Activated naive CD4-positive, alpha-beta T cell treated with anti-CD3 and anti-CD28 coated beads, Interleukin-2, amount 50 U/mL, for 24 hours (primary cell): ENCODE measurements around the gene CCL28.
"Not testable (repeated sequence)": the region's sequence is repeated elsewhere in the genome, so short reads cannot be mapped to it uniquely, and the experiment has no call there.

Experiments used
- H3K27ac Mint-ChIP-seq: one replicate; pipeline ENCODE4 v1.8.0; 2021; ENCODE audit warnings: mild to moderate bottlenecking, mixed read lengths
- H3K27me3 Mint-ChIP-seq: one replicate; pipeline ENCODE4 v1.8.0; 2021; ENCODE audit warnings: mixed read lengths
- H3K36me3 Mint-ChIP-seq: one replicate; pipeline ENCODE4 v1.8.0; 2021; ENCODE audit warnings: mixed read lengths
- H3K4me1 Mint-ChIP-seq: one replicate; pipeline ENCODE4 v1.8.0; 2021; ENCODE audit warnings: mixed read lengths
- H3K4me3 Mint-ChIP-seq: one replicate; pipeline ENCODE4 v1.8.0; 2021; ENCODE audit warnings: mild to moderate bottlenecking, mixed read lengths
- H3K9me3 Mint-ChIP-seq: one replicate; pipeline ENCODE4 v1.8.0; 2021; ENCODE audit warnings: mixed read lengths

Gene CCL28

GRCh38 chr5:43416803-43417394, 4.7 kb upstream of the CCL28 start:
- H3K4me1 Mint-ChIP-seq: no peaks in the 10 kb centered on the region
- H3K9me3 Mint-ChIP-seq: no peaks in the 10 kb centered on the region
- H3K27ac Mint-ChIP-seq: no peak overlapping the region
- no peaks in the 10 kb centered on the region for H3K36me3 Mint-ChIP-seq
- H3K27me3 Mint-ChIP-seq: no peaks in the 10 kb centered on the region
- H3K4me3 Mint-ChIP-seq: no peak overlapping the region

GRCh38 chr5:43415935-43416802, 4.0 kb upstream of the CCL28 start:
- Mint-ChIP-seq H3K36me3 (no peaks in the 10 kb centered on the region), H3K27me3 (no peaks in the 10 kb centered on the region), H3K27ac (no peak overlapping the region), H3K9me3 (no peaks in the 10 kb centered on the region), H3K4me3 (no peak overlapping the region), H3K4me1 (no peaks in the 10 kb centered on the region)

GRCh38 chr5:43413966-43414365, 1.8 kb upstream of the CCL28 start:
- H3K36me3 Mint-ChIP-seq: no peaks in the 10 kb centered on the region
- no peaks in the 10 kb centered on the region for H3K9me3 Mint-ChIP-seq
- H3K27ac Mint-ChIP-seq: no peak overlapping the region
- H3K4me1 Mint-ChIP-seq: no peaks in the 10 kb centered on the region
- H3K4me3 Mint-ChIP-seq: no peak overlapping the region
- no peaks in the 10 kb centered on the region for H3K27me3 Mint-ChIP-seq

- H3K4me3 Mint-ChIP-seq: no peak overlapping the region
- no peaks in the 10 kb centered on the region for H3K36me3 Mint-ChIP-seq
- no peak overlapping the region for H3K27ac Mint-ChIP-seq
- H3K27me3 Mint-ChIP-seq: no peaks in the 10 kb centered on the region
- H3K9me3 Mint-ChIP-seq: no peaks in the 10 kb centered on the region
- H3K4me1 Mint-ChIP-seq: no peaks in the 10 kb centered on the region
These were observed 453 bp upstream of the CCL28 start for GRCh38 chr5:43412644-43413043.

GRCh38 chr5:43411495-43411894, 696 bp downstream of the CCL28 start:
- no peaks in the 10 kb centered on the region for H3K4me1 Mint-ChIP-seq
- no peak overlapping the region for H3K4me3 Mint-ChIP-seq
- H3K27me3 Mint-ChIP-seq: no peaks in the 10 kb centered on the region
- H3K36me3 Mint-ChIP-seq: no peaks in the 10 kb centered on the region
- no peaks in the 10 kb centered on the region for H3K9me3 Mint-ChIP-seq
- H3K27ac Mint-ChIP-seq: no peak overlapping the region

- Mint-ChIP-seq H3K4me1 (no peaks in the 10 kb centered on the region), H3K36me3 (no peaks in the 10 kb centered on the region), H3K27ac (no peak overlapping the region), H3K9me3 (no peaks in the 10 kb centered on the region), H3K27me3 (no peaks in the 10 kb centered on the region), H3K4me3 (no peak overlapping the region)
These were observed 1.8 kb downstream of the CCL28 start for GRCh38 chr5:43410414-43410813.

GRCh38 chr5:43409809-43410271, 2.4 kb downstream of the CCL28 start:
- no peak overlapping the region for H3K27ac Mint-ChIP-seq
- H3K9me3 Mint-ChIP-seq: no peaks in the 10 kb centered on the region
- H3K4me3 Mint-ChIP-seq: no peak overlapping the region
- no peaks in the 10 kb centered on the region for H3K27me3 Mint-ChIP-seq
- H3K4me1 Mint-ChIP-seq: no peaks in the 10 kb centered on the region
- H3K36me3 Mint-ChIP-seq: no peaks in the 10 kb centered on the region

GRCh38 chr5:43402524-43403066, 9.6 kb downstream of the CCL28 start:
- not testable (repeated sequence) for H3K27me3 Mint-ChIP-seq, H3K36me3 Mint-ChIP-seq, H3K27ac Mint-ChIP-seq, H3K9me3 Mint-ChIP-seq, H3K4me3 Mint-ChIP-seq
- H3K4me1 Mint-ChIP-seq: peaks cover 15% of the 10 kb centered on the region

GRCh38 chr5:43401827-43402226, 10.4 kb downstream of the CCL28 start:
- peaks cover 4% of the 10 kb centered on the region for H3K36me3 Mint-ChIP-seq
- no peaks in the 10 kb centered on the region for H3K9me3 Mint-ChIP-seq
- H3K4me3 Mint-ChIP-seq: no peak overlapping the region
- peaks cover 18% of the 10 kb centered on the region for H3K4me1 Mint-ChIP-seq
- no peak overlapping the region for H3K27ac Mint-ChIP-seq
- H3K27me3 Mint-ChIP-seq: no peaks in the 10 kb centered on the region

GRCh38 chr5:43400082-43400481, 12.1 kb downstream of the CCL28 start:
- Mint-ChIP-seq H3K36me3 (peaks cover 4% of the 10 kb centered on the region), H3K4me3 (no peak overlapping the region), H3K9me3 (no peaks in the 10 kb centered on the region), H3K4me1 (peaks cover 18% of the 10 kb centered on the region), H3K27me3 (no peaks in the 10 kb centered on the region), H3K27ac (no peak overlapping the region)

GRCh38 chr5:43396762-43397304, 15.4 kb downstream of the CCL28 start:
- no peaks in the 10 kb centered on the region for H3K27me3 Mint-ChIP-seq
- peaks cover 3% of the 10 kb centered on the region for H3K36me3 Mint-ChIP-seq
- H3K27ac Mint-ChIP-seq: peak overlapping the region; percentile 93
- H3K9me3 Mint-ChIP-seq: no peaks in the 10 kb centered on the region
- peak overlapping the region; percentile 94 for H3K4me3 Mint-ChIP-seq
- peaks cover 29% of the 10 kb centered on the region for H3K4me1 Mint-ChIP-seq

GRCh38 chr5:43390471-43390870, 21.7 kb downstream of the CCL28 start:
- H3K36me3 Mint-ChIP-seq: peaks cover 11% of the 10 kb centered on the region
- H3K4me1 Mint-ChIP-seq: peaks cover 45% of the 10 kb centered on the region
- no peak overlapping the region for H3K27ac Mint-ChIP-seq
- no peaks in the 10 kb centered on the region for H3K27me3 Mint-ChIP-seq
- H3K4me3 Mint-ChIP-seq: no peak overlapping the region
- H3K9me3 Mint-ChIP-seq: no peaks in the 10 kb centered on the region

GRCh38 chr5:43389679-43390329, 22.4 kb downstream of the CCL28 start:
- H3K27ac Mint-ChIP-seq: peak overlapping the region; percentile 42
- peaks cover 11% of the 10 kb centered on the region for H3K36me3 Mint-ChIP-seq
- no peaks in the 10 kb centered on the region for H3K27me3 Mint-ChIP-seq
- peaks cover 45% of the 10 kb centered on the region for H3K4me1 Mint-ChIP-seq
- no peaks in the 10 kb centered on the region for H3K9me3 Mint-ChIP-seq
- no peak overlapping the region for H3K4me3 Mint-ChIP-seq

GRCh38 chr5:43386960-43387362, 25.2 kb downstream of the CCL28 start:
- Mint-ChIP-seq H3K9me3 (no peaks in the 10 kb centered on the region), H3K4me3 (no peak overlapping the region), H3K36me3 (peaks cover 20% of the 10 kb centered on the region), H3K27me3 (no peaks in the 10 kb centered on the region), H3K4me1 (peaks cover 48% of the 10 kb centered on the region), H3K27ac (peak overlapping the region; percentile 59)

- H3K27ac Mint-ChIP-seq: no peak overlapping the region
- no peaks in the 10 kb centered on the region for H3K27me3 Mint-ChIP-seq
- H3K36me3 Mint-ChIP-seq: peaks cover 18% of the 10 kb centered on the region
- no peaks in the 10 kb centered on the region for H3K9me3 Mint-ChIP-seq
- H3K4me3 Mint-ChIP-seq: no peak overlapping the region
- H3K4me1 Mint-ChIP-seq: no peaks in the 10 kb centered on the region
These were observed 35.6 kb downstream of the CCL28 start for GRCh38 chr5:43376496-43377140.
